Small intestine (tissue), 7 donors: ENCODE data around the gene LIG4. TPM values are rescaled to one million over a fixed set of nuclear protein-coding genes. Genes with fewer than 3 reads are reported as not detected.

Source experiments
- DNase-seq, 2 donors: peaks; one replicate each; pipeline versions ENCODE4 v3.0.0 to v3.0.0-alpha.2; 2013
- FAIRE-seq: peaks from 2 replicates; lab custom pipeline; 2012; peaks lifted over from hg19 to GRCh38; lab: Jason Lieb, UNC
- H3K27ac ChIP-seq, 3 donors: one replicate each; pipeline ENCODE4 v1.5.1; 2013; ENCODE audit warnings: low read length in 2 of 3, mild to moderate bottlenecking in 2 of 3, control low read depth in 1 of 3, inconsistent platforms in 1 of 3, low read depth in 1 of 3, moderate library complexity in 1 of 3
- H3K27me3 ChIP-seq, 3 donors: one replicate each; pipeline ENCODE4 v1.6.1; 2013; ENCODE audit warnings: low read length in 3 of 3, inconsistent platforms in 1 of 3; ENCODE audit not compliant: control insufficient read depth in 3 of 3, insufficient read depth in 3 of 3
- H3K36me3 ChIP-seq, 3 donors: one replicate each; pipeline ENCODE4 v1.6.1; 2013; ENCODE audit warnings: low read length in 3 of 3, inconsistent platforms in 1 of 3, low read depth in 1 of 3, mild to moderate bottlenecking in 1 of 3, moderate library complexity in 1 of 3; ENCODE audit not compliant: control insufficient read depth in 3 of 3, insufficient read depth in 2 of 3
- H3K4me1 ChIP-seq, 3 donors: one replicate each; pipeline ENCODE4 v1.6.1; 2013; ENCODE audit warnings: low read length in 2 of 3, inconsistent platforms in 1 of 3, low read depth in 1 of 3, mild to moderate bottlenecking in 1 of 3, moderate library complexity in 1 of 3; ENCODE audit not compliant: control insufficient read depth in 3 of 3, insufficient read depth in 2 of 3
- H3K4me3 ChIP-seq, 3 donors: one replicate each; pipeline ENCODE4 v1.5.1; 2013; ENCODE audit warnings: low read length in 3 of 3, control low read depth in 1 of 3, inconsistent platforms in 1 of 3, low read depth in 1 of 3, mild to moderate bottlenecking in 1 of 3, moderate library complexity in 1 of 3
- H3K9me3 ChIP-seq, 2 donors: one replicate each; pipeline ENCODE4 v1.6.1; 2013; ENCODE audit warnings: low read depth in 1 of 2, low read length in 1 of 2; ENCODE audit not compliant: control insufficient read depth in 2 of 2, insufficient read depth in 1 of 2
- WGBS, 3 donors: extraction: QIAGEN DNeasy Blood & Tissue Kit; methylation state at CpG; one replicate each; pipeline ENCODE4 v1.1.7; 2013; 5-methylcytosine and 5-hydroxymethylcytosine counted together
- polyA plus RNA-seq, 4 donors: library from polyadenylated mRNA; stranded (reverse) in 3 of 4; unstranded in 1 of 4; fragments of 200-250 nt in 3 of 4; fragments of 120-200 nt in 1 of 4; gene quantifications; one replicate each; pipeline versions ENCODE4 v1.2.1 to v1.2.3, GENCODE V29; 2013
- donor health status: healthy with polysubstance abuse.
- donor health status: control.
- donor health status: control.
- donor health status: Bipolar disorder and iron deficiency.
- donor health status: healthy.

The LIG4 gene
- polyA plus RNA-seq, 4 donors: 4.3 to 12.5 (median 9.0) TPM

DNA sequence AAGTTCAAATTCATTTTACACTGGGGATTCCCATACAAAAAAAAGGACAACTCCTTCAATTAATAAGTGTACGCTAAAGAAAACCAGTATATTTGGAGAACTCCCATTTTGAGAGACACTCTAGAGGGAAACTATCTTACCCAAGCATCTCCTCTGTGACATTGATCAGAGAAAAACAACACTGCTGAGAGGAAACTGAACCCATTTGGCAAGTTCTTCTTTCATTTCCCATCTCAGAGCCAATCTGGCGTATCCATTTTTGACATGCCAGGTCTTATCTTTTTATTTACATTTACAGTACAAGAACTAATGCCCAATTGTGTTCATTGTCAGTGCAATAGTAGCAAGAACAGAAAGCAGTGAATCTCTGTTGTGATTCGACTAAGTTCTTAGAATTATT is 30.1 kb downstream of the LIG4 start:
- no peaks in the 10 kb centered on the region for H3K4me1 ChIP-seq
- H3K27me3 ChIP-seq: no peaks in the 10 kb centered on the region
- WGBS, 3 donors: 81 to 88% (median 81%) methylated on average over 3 of the region's 3 CpGs
- no peaks in the 10 kb centered on the region for H3K9me3 ChIP-seq
- no peak overlapping the region for H3K4me3 ChIP-seq
- FAIRE-seq (no peak), DNase-seq (no peak)
- no peaks in the 10 kb centered on the region for H3K36me3 ChIP-seq
- H3K27ac ChIP-seq: no peak overlapping the region

DNA sequence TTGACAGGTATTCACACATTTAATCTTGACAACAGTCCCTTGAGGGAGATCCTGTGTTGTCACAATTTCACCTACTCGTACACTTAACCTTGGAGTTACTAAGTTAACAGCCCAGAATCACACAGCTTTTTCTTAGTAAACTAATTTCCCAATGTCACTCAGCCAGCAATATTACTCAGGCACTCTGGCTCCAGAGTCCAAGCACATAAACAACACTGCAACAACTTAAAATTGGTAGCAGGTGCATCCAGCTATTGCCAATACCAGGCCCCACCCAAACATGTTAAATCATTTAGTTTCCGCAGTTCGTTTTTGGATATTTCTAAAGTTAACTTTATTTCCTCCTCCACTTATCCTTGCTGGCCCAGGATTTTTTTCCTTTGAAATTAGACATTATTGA is 32.7 kb downstream of the LIG4 start:
- no peaks in the 10 kb centered on the region for H3K9me3 ChIP-seq
- H3K27me3 ChIP-seq: no peaks in the 10 kb centered on the region
- H3K4me1 ChIP-seq: no peaks in the 10 kb centered on the region
- 15 to 43% (median 17%) methylated on average over 3 of the region's 3 CpGs for WGBS, 3 donors
- H3K4me3 ChIP-seq: no peak overlapping the region
- no peaks in the 10 kb centered on the region for H3K36me3 ChIP-seq
- DNase-seq (peak in 1 of 2 donors; percentile 15), FAIRE-seq (no peak)
- no peak overlapping the region for H3K27ac ChIP-seq

DNA sequence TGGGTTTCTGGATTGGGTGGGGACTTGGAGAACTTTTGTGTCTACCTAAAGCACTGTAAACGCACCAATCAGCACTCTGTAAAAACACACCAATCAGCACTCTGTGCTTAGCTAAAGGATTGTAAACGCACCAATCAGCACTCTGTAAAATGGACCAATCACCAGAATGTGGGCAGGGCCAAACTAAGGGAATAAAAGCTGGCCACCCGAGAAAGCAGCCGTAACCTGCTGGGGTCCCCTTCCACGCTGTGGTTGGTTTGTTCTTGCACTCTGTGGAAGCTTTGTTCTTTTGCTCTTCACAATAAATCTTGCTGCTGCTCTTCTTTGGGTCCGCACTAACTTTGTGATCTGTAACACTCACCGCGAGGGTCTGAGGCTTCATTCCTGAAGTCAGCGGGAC is 37.3 kb downstream of the LIG4 start:
- Histone ChIP-seq H3K36me3 (no peaks in the 10 kb centered on the region), H3K4me1 (no peaks in the 10 kb centered on the region), H3K27me3 (peaks cover 0 to 2% (median 0%) of the 10 kb centered on the region in 3 donors), H3K9me3 (peaks cover 0 to 3% of the 10 kb centered on the region in 2 donors), H3K27ac (no peak overlapping the region), H3K4me3 (no peak overlapping the region)
- FAIRE-seq (no peak), DNase-seq (no peak)
- 82 to 91% (median 84%) methylated on average over 9 of the region's 9 CpGs for WGBS, 3 donors

DNA sequence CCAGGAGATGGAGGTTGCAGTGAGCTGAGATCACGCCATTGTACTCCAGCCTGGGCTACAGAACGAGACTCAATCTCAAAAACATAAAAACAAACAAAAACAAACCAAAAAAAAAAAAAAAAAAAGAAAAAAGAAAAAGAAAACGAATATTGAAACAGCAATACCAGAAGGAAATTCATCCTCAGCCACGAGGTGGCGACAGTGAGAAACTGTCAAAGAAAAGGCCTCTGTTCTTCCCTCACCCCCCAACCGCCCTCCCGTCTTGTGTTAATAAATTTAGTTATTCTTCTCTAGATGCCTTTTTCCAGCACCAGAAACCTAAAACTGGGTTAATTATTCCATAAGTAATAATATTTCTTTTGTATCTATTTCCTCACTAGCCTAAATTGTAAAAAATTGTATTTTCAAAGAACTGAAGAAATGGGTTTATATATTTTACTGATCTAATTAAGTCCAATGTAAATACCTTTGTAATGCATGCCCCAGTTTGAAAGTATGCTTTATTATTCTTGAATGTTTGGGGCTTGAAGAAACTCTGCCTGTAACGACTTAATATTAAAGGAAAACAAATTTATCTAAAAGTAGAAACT is 38.6 kb downstream of the LIG4 start:
- DNase-seq (peak; percentile 16 to 23), FAIRE-seq (no peak)
- 35 to 52% (median 38%) methylated on average over 8 of the region's 8 CpGs for WGBS, 3 donors

DNA sequence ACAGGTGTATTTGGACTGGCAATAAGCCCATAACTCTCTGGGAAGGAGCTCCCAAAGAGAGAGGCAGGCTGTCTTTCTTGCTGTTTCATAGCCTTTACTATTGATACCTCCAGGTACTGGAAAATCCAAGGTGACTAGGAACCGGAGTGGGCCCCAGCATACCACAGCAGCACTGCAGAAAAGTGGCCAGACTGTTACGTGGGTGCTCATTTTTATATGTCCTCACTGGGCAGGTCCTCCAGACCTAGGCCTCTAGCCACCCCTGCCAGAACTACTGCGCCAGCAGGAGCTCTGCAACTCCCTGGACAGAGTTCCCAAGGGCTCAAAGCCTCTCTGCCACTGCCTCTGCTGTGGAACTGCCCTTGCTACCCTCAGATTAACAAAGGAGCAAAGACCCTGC is 46.4 kb downstream of the LIG4 start:
- H3K36me3 ChIP-seq: no peaks in the 10 kb centered on the region
- H3K4me3 ChIP-seq: no peak overlapping the region
- DNase-seq: no peak
- no peak for FAIRE-seq
- no peak overlapping the region for H3K27ac ChIP-seq
- peaks cover 0 to 3% of the 10 kb centered on the region in 2 donors for H3K9me3 ChIP-seq
- no peaks in the 10 kb centered on the region for H3K27me3 ChIP-seq
- H3K4me1 ChIP-seq: no peaks in the 10 kb centered on the region
- 81 to 94% (median 84%) methylated on average over 3 of the region's 3 CpGs for WGBS, 3 donors

More for the DNA sequence above, 38.6 kb downstream of the LIG4 start:
- Histone ChIP-seq H3K9me3 (peaks cover 0 to 3% of the 10 kb centered on the region in 2 donors), H3K4me3 (no peak overlapping the region), H3K4me1 (no peaks in the 10 kb centered on the region), H3K36me3 (no peaks in the 10 kb centered on the region), H3K27ac (no peak overlapping the region), H3K27me3 (peaks cover 0 to 2% (median 0%) of the 10 kb centered on the region in 3 donors)

DNA sequence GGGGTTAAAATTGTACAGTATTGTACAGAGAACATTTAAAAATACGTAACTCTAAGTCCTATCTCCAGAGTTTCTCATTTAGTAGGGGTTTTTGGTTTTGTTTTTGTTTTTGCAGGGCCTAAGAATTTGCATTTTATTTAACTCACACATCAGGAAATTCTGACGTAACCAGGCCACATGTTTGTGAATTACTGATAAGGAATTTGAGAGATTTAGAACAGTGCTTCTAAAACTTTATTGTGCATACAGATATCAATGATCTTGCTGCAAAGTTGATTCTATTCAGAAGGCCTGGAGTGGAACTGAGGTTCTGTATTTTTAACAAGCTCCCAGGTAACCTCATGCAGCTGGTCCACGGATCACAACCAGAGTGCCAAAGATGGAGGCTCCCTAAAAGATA is 49.3 kb downstream of the LIG4 start:
- no peaks in the 10 kb centered on the region for H3K9me3 ChIP-seq
- no peak overlapping the region for H3K4me3 ChIP-seq
- FAIRE-seq (no peak), DNase-seq (no peak)
- WGBS, 3 donors: 48 to 61% (median 58%) methylated on average over 3 of the region's 3 CpGs
- no peak overlapping the region for H3K27ac ChIP-seq
- H3K36me3 ChIP-seq: no peaks in the 10 kb centered on the region
- H3K4me1 ChIP-seq: no peaks in the 10 kb centered on the region
- H3K27me3 ChIP-seq: no peaks in the 10 kb centered on the region

DNA sequence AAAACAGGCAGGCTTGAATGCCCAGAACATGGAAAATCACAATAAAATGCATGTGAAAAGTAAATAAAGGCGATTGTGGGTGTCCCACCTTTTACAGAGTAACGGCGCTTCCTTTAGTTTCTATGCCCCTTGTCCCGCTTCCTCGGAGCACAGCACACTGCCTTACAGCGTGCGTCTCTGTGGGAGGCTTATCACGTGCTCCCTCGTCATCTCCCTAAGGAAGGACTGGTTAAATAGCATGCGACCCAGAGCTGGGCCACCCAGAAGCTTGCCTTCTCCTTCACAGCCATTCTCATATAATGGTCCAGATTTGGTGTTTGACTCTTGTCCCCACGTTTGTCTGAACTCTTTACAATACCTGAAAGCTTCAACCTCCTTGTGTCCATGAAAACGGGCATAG is 56.6 kb downstream of the LIG4 start:
- FAIRE-seq: no peak
- Histone ChIP-seq H3K4me3 (no peak overlapping the region), H3K27ac (no peak overlapping the region), H3K4me1 (peaks cover 0 to 4% (median 0%) of the 10 kb centered on the region in 3 donors), H3K36me3 (no peaks in the 10 kb centered on the region), H3K9me3 (peaks cover 0 to under 1% of the 10 kb centered on the region in 2 donors), H3K27me3 (no peaks in the 10 kb centered on the region)
- 85 to 91% (median 85%) methylated on average over 12 of the region's 12 CpGs for WGBS, 3 donors
- no peak for DNase-seq
